ENCODE data around the gene BCL7C.
A peak's percentile ranks its signal among the peaks of the same experiment; 100 is the strongest.
"Not testable (repeated sequence)": the region's sequence is repeated elsewhere in the genome, so short reads cannot be mapped to it uniquely, and the experiment has no call there.

Gene BCL7C

DNA sequence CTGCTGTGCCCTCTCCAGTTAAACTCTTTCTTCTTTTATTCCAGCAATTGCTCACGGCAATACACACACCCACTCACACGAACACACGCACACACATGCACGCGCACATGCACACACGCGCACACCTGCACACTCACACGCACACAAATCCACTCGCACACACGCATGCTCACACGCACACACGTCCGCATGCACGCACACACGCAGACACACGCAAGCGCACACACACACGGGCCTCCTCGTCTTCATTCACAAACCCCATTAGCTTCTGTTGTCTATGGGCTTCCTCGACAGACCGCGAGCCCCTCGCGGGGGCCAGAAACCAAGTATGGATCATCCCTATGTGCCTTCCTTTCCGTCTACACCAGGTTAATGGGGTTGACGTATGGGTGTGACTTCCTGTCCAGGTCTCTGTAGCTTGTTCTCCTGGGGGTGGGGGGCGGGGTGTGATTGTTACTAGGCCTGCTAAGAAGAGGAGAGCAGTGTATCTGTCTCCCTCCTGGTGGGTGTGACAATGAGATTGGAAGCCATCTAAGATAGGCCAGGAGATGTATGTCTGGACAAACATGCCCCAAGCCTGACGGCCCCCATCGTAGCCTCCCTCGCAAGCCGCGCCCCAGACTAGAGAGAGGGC lies 1.9 kb upstream of the BCL7C start:
- no peak for DNase-seq (ENCODE audit: low read depth in 3 of 3)

DNA sequence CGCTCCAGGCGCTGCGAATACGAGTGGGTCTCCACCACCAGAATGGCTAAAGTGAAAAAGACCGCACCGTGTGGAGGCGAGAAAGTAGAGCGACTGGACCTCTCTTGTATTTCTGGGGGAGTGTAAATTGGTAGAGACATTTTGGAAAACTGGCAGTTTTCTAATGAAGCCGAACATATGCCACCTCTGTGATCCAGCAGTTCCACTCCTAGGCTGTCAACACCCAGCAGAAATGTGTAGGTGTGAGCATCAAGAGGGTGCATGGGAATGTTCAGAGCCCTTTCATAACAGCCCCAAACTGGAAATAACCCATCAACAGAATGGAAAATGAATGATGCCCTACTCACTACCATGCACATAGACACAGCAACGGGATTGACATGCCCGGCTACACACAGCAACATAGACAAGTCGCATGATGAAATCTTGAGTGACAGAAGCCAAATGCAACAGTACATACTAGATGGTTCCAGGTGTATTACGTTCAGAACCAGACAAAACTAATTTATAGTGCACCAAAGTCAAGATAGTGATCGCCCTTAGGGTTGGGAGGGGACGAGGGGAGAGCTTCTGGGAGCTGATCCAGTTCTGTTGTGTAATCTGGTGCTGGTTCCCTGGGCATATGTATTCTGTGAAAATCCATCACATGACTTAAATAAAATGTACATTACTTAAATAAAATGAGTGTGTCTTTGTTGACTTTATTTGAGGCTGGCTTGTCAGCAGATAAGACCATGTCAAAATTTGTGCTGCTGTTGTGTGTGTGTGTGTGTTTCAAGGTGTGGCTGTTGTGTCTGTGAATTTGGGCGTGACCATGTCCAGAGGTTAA lies 877 bp upstream of the BCL7C start:
- no peak for DNase-seq (ENCODE audit: low read depth in 3 of 3)

DNA sequence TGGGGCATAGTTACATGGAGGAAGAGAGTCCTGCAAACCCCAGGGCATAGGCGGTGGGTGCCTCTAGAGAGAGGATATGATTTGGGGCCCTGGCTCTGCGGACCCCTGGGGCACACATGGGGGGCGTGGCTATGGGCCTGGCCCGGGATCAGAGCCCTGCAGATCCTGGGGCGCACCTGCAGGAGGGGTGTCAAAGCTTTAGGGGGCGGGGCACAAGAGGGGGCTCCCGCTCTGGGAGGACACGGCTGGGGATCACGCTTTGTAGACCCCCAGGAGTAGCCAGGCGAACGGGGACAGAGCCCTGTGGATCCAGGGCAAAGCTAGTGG lies 497 bp downstream of the BCL7C start:
- no peak for DNase-seq (ENCODE audit: low read depth in 3 of 3)

DNA sequence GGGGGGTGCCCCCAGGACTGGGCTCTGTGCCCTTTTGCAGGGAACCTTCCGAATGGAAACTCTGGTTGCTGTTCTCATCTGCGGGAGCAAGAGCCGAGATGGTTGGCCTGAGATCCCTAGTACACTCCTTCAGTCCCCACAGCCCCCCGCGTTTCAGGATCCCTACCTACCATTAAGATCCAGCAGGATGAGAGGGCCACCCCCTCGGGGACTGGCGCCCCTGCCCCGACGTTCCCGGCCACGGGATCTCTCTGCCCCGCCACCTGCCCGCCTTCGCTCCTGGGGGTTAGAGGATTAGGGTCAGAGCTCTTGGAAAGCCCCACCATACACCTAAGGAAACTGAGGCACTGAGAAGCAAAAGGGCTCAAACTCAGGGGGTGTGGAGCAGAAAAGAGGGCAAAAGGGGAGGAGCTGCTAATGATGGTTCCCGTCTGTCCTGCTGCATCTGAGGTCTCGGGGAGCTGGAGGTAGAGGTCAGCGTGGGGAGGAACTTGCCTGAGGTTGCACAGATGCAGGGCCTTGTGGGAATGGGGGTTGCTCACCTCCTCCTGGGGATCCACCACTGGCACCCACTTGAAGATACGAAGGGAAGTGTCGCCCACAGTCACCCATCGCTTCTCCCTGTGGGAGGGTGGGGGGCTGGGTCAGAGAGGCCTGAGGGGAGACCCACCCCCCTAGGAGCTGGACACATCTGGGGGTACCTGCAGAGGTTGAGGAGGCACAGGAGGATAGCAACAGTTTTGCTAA lies 1.0 kb downstream of the BCL7C start:
- no peak for DNase-seq (ENCODE audit: low read depth in 3 of 3)

DNA sequence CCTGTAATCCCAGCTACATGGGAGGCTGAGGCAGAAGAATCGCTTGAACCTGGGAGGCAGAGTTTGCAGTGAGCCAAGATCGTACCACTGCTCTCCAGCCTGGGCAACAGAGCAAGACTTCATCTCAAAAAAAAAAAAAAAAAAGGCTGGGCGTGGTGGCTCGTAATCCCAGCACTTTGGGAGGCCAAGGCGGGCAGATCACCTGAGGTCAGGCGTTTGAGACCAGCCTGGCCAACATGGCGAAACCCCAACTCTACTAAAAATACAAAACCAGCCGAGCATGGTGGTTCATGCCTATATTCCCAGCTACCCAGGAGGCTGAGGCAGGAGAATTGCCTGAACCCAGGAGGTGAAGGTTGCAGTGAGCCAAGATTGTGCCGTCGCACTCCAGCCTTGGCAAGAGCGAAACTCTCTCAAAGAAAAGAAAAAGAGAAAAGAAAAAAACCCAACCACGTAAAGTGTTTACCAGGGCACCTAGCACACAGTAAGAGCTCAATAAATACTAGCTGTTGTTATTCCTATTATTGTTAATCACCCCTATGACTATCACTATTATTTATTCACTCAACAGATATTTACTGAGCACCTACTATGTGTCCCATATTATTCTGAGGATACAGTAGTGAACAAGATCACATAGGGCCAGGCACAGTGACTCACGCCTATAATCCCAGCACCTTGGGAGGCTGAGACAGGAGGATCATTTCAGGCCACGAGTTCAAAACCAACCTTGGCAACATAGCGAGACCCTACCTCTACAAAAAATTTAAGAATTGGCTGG lies 2.6 kb downstream of the BCL7C start:
- DNase-seq (ENCODE audit: low read depth in 3 of 3) = not testable (repeated sequence)

DNA sequence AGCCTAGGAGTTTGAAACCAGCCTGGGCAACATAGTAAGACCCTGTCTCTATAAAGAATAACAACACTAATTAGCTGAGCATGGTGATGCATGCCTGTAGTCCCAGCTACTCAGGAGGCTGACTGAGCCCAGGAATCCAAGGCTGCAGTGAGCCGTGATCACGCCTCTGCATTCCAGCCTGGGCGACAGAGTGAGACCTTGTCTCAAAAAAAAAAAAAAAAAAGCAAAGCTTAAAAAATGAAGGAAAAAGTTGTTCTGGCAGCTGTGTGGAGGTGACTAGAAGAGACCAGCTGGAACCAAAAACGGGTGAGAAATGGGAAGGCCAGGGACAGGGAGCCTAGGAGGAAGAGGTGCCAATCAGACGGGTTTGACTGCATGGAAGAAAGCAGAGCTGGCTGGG lies 4.2 kb downstream of the BCL7C start:
- DNase-seq (ENCODE audit: low read depth in 3 of 3) = no peak

DNA sequence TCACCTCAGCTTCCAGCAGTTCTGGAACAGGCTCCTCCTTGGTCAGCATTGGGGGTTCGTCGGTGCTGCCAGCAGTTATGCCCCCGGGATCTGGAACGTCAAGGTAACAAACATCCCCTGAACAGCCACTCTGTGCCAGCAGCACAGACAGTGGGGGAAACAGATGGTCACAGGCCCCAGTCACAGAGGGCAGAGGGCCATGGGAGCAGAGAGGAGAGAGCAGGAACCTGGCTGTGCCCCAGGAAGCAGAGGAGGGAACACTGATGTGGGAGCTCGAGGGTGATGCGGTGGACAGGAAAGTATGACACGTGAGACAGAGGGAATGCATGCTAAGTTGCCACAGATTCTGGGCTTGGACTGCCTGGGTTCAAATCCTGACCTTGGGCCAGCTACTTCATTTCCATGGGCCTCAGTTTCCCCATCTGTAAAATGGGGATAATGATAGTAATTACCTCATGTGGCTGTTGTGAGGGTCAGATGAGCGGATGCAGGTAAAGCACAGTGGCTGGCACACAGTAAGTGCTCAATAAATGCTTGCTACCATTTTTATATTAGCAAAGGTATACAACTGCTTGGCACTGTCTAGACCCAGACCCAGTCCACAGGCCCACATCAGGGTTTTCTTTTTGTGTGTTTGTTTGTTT lies 4.9 kb downstream of the BCL7C start:
- no peak for DNase-seq (ENCODE audit: low read depth in 3 of 3)

DNA sequence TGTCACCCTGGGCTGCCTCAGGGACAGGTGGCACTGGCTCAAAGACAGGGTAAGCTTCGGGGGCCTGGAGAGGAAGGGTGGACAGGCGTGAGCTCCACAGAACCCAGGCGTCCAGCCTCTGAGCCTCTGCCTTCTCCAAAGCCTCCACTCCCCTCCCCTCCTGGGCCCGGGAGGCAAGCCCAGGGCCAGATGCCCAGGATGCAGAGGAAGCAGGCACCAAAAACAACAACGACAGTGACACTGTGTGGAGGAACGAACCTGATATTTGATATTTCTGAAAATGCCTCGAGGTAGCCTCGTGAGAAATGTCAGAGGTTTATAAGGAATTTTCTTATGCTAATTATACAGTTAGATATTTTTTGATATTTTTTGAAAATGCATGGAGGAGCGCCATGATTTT lies 6.0 kb downstream of the BCL7C start:
- no peak for DNase-seq (ENCODE audit: low read depth in 3 of 3)

DNA sequence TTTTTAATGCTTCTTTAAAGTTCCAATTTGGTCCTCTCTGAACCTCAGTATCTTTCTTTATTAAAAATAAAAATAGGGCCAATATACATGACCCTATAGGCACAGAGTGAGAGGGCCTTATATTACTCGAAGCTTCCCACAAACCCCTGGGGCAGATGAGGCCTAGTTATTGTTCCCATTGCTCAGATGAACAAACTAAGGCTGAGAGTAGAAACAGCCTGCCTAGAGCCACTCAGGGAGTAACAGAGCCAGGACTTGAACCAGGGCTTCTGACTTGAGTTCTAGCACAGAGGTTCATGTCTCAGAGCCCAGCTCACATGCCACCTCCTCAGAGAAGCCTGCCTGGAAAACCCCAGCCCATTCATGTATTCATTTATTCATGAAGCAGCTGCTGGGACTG lies 7.7 kb downstream of the BCL7C start:
- DNase-seq (ENCODE audit: low read depth in 3 of 3) = no peak

DNA sequence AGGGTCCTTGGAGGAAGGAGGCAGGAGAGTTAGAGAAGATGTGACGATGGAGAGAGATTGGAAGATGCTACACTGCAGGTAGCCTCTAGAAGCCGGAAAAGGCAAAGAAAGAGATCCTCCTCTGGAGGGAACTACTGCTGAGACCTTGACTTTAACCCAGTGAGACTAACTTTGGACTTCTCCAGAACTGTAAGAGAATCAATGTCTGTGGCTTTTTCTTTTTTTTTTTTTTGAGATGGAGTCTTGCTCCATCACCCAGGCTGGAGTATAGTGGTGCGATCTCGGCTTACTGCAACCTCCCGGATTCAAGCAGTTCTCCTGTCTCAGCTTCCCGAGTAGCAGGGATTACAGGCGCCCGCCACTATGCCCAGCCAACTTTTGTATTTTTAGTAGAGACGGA lies 8.7 kb downstream of the BCL7C start:
- DNase-seq (ENCODE audit: low read depth in 3 of 3) = no peak

DNA sequence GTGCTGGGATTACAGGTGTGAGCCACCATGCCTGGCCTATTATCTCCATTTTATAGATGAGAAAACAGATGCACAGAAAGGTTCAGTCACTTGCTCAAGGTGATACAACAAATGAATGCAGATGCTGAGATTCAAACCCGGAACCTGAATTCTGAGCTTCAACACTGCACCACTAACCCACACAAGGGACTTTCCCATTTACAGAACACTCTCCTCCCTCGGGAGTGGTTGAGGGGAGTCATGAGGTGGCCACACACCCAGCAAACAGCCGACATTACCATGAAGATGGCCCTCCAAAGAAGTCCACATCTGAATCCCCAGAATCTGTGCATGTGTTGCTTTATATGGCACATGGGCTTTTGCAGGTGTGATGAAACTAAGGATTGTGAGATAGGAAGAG lies 9.1 kb downstream of the BCL7C start:
- DNase-seq (ENCODE audit: low read depth in 3 of 3) = no peak

DNA sequence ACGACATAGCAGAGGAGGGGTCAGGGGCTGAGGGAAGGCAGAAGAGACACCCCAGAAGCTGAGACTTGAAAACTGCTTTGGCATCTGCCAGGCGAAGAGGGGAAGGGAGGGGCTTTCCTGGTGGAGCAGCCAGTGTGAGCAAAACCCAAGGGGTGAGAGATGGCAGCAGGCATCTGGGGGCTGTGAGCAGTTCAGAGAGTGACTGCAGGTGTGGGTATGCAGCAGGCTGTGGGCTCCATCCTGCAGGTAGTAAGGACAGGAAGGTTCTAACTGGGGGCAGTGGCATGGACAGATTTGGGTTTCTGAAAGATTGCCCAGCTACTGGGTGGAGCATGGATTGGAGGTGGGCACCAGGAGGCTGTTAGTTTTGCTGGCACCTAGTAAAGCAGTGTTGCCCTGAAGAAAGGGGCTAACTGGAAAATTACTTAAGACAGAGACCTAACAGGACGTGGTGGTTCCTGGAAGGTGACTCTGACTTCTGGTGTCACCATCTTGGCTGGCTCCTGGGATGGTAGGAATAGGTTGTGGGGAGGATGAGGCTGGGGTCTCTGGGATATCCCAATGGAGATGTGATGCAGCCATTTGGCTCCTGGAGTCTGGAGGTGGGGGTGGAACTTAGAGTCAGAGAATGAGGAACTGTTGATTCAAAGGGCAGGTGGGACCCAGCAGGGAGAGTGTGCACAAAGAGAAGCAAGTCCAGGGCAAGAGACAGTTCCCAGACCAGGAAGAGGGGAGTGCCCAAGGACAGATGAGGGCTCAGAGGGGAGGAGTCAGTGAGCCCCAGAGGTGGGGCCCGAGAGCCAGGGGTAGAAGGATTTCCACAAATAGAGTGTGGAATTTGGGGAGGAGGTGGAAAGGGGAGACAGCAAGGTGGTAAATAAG lies 11.2 kb downstream of the BCL7C start:
- no peak for DNase-seq (ENCODE audit: low read depth in 3 of 3)

DNA sequence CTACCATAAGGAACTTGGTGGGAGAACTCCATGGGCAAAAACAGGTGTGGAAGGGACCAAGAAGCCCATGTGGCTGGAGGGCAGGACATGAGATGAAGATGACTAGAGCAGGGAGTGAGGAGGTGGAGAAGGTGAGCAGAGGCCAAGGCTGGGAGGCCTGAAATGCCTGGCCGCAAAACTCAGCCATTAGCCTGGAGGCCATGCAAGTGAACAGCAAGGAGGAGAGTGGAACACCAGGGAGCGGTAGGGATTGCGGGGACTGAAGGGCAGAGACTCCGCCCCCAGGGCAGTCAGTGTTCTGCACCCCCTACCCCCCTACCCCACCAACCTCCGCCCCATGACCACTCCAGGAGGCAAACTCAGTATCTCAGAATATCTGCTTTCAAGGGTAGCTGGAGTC lies 17.0 kb downstream of the BCL7C start:
- no peak for DNase-seq (ENCODE audit: low read depth in 3 of 3)

DNA sequence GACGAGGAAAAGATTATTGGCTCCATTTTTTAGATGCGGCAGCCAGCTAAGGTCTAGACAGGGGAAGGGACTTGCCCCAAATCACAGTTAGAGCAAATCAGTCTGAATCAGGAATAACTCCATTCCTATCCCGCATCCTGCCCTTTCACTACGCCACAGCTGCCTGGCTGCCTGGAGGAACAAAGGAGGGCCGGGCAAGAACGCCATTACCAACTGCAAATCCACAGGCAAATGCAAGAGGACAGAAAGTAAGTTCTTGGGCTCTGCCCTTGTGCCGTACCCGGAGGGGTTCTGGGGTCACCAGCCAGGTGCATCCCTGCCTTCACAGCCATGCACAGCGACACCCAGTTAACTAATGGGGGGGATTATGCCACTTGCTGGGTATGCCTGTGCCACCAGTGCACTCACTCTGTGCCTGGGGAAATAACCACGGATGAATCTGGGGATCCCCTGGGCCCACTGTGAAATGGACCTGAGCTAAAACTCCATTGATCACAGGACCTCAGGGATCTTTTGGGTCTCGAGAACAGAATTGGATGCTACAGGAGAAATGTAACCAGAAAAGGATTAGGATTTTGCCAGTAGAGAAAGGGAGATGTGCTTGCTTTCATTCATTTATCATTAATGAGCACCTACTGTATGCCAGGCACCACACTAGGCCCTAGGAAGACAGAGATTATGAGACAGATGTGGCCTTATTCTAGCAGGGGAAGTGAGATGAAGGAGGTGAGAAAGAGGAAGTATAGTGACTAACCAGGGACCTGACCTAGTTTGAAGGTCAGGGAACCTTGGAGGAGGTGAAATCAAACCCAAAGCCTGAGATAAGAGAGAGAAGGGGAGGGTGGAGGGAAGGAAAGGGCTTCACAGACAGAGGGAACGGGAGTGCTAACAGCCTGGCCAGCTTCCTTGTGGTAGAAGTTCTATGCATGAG lies 17.7 kb downstream of the BCL7C start:
- no peak for DNase-seq (ENCODE audit: low read depth in 3 of 3)

DNA sequence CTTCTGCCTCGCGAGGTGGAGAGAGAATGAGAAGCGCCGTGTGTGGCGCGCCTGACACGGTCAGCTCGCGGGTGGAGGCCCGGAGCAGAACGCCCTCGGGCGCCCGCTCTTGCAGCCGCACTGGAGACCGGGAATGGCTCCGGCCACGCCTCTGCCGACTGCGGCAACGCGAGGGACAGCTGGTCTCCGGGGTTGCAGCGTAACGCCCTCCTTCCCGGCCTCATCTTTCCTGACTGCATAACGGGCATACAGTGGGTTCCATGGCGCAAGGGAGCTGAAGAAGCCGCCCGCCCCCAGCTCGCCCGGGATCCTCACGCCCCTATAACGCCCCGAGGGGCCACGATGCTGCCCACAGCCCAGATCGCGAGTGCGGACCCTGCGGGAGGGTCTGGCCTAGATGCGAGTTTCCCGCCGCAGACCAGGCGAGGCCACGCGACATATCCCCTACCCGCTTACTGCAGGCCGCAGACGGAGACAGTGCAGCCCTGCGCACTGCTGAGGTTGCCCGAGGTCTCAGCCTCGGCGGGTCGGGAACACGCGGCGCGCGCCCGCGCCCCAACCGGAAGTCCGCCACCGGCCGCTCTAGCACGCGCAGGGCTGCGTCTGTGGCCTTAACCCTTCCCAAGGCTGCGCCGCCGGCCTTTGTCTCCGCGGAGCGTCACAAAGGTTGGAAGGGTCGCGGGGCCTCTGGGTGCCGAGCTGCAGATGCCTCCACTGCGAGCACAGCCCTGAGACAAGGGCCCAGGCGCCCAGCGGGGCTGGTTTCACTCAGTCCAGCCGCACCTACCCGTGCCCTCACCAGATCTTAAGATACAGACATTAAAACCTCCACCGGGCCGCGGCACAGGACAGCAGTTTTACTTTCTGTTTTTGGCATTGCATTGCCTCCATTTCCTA lies 18.8 kb downstream of the BCL7C start:
- DNase-seq (ENCODE audit: low read depth in 3 of 3) = peak; percentile 81 to 83 (median 83)

DNA sequence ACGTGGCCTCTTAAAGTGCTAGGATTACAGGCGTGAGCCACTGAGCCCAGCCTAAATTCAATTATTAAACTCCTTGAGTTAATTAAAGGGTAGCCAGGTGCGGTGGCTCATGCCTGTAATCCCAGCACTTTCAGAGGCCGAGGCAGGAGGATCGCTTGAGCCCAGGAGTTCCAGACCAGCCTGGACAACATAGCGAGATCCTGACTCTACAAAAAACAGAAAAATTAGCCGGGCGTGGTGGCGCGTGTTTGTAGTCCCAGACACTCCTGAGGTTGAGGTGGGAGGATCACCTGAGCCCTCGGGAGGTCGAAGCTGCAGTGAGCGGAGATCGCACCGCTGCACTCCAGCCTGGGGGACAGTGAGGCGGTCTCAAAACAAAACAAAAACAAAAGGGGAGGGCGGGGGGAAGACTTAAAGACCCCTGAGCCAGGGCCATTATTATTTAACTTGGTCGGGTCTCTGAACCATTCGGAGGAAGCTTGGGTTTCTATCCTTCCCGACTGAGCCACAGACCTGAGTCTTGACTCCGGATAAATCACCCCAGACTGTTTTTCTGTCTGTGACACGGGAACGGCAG lies 19.5 kb downstream of the BCL7C start:
- DNase-seq (ENCODE audit: low read depth in 3 of 3) = no peak

DNA sequence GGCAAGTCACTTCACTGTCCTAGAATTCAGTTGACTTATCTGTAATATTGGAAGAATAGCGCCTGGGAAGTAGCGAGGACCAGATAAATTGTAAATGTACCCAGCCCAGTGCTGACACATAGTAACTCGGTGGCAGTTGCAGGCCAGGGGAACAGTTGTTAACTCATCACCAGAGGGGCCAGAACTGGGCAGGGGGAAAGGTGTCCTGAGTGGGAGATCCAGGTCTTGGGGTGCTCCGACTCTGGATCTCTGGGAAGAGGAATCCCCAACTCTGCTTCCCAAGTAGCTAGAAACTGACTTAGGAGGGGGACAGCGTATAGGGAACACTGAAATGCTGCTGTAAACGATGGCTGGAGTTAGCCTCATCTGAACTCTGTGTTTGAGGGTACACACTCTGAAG lies 23.0 kb downstream of the BCL7C start:
- DNase-seq (ENCODE audit: low read depth in 3 of 3) = no peak

DNA sequence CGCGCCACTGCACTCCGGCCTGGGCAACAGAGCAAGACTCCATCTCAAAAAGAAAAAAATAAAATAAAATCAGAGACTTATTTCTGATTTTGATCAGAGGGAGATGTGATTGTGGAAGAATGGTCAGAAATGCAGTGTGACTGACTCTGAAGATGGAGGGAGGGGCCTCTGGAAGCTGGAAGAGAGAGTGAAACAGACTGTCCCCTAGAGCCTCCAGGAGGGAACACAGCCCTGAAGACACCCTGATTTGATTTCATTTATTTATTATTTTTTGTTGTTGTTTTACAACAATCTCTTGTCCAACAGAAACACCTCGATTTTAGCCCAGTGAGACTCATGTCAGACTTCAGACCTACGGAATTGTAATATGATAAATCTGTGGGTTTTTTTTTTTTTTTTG lies 26.1 kb downstream of the BCL7C start:
- no peak for DNase-seq (ENCODE audit: low read depth in 3 of 3)
